Neural cell (in vitro differentiated cells): ENCODE data around the gene FXR1.

Experiments
- EP300 ChIP-seq: fragments of 450-650 bp; conservative IDR thresholded peaks from 2 replicates; pipeline ENCODE4 v1.6.1; 2014; ENCODE audit warnings: antibody characterized with exemption, mild to moderate bottlenecking, moderate library complexity; ENCODE audit not compliant: poor library complexity, severe bottlenecking
- EZH2 ChIP-seq: fragments of 200-600, 300-800 bp; shearing (Covaris generic), sonication (generic); IDR thresholded peaks from 2 replicates; pipeline ENCODE4 v1.6.1; 2014; ENCODE audit warnings: antibody characterized with exemption, low read length, borderline replicate concordance, mild to moderate bottlenecking; ENCODE audit not compliant: insufficient read depth, poor library complexity, severe bottlenecking
- MXI1 ChIP-seq: fragments of 450-650 bp; conservative IDR thresholded peaks from 2 replicates; pipeline ENCODE4 v1.6.1; 2014; ENCODE audit warnings: antibody characterized with exemption, mild to moderate bottlenecking; ENCODE audit not compliant: poor library complexity, severe bottlenecking
- POLR2AphosphoS5 ChIP-seq: IDR thresholded peaks from 2 replicates; pipeline ENCODE4 v1.6.1; 2012
- RAD21 ChIP-seq: fragments of 450-650 bp; conservative IDR thresholded peaks from 2 replicates; pipeline ENCODE4 v1.6.1; 2014; ENCODE audit warnings: antibody characterized with exemption, mild to moderate bottlenecking, moderate library complexity
- REST ChIP-seq: IDR thresholded peaks from 2 replicates; pipeline ENCODE4 v1.6.1; 2012; ENCODE audit warnings: borderline replicate concordance
- SMC3 ChIP-seq: fragments of 450-650 bp; conservative IDR thresholded peaks from 2 replicates; pipeline ENCODE4 v1.6.1; 2014; ENCODE audit warnings: antibody characterized with exemption, mild to moderate bottlenecking, moderate library complexity; ENCODE audit not compliant: poor library complexity
- TAF1 ChIP-seq: IDR thresholded peaks from 2 replicates; pipeline ENCODE4 v1.6.1; 2012; ENCODE audit warnings: low read depth
- TF ChIP-seq, protein P1 (sequence below): fragments of 450-650 bp; IDR thresholded peaks from 2 replicates; pipeline ENCODE4 v1.5.1; 2014; ENCODE audit warnings: antibody characterized with exemption, mild to moderate bottlenecking, moderate library complexity; ENCODE audit not compliant: poor library complexity, severe bottlenecking

DNA sequence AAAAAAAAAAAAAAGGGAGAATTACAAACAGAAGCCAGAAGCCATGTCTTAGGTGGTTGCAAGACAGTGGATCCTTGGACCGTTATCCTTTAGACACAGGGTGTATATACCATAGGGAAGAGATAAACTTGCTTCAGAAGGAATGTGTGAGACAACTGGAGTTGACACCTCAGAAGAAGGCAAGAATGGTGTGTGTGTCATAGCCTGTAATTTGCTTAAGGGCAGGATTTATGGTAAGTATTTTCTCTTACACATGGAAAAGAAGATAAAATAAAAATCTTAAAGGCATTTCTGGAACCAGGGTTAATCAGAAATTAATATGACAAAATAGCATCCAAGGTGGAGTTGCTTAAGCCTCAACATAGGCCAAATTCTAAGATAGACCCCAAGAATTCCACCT is 96.3 kb downstream of the FXR1 start:
- TF ChIP-seq EZH2 (no peak), SMC3 (no peak), RAD21 (no peak), EP300 (no peak), TAF1 (no peak), POLR2AphosphoS5 (no peak), MXI1 (no peak), REST (no peak)
- TF ChIP-seq, protein P1, sequence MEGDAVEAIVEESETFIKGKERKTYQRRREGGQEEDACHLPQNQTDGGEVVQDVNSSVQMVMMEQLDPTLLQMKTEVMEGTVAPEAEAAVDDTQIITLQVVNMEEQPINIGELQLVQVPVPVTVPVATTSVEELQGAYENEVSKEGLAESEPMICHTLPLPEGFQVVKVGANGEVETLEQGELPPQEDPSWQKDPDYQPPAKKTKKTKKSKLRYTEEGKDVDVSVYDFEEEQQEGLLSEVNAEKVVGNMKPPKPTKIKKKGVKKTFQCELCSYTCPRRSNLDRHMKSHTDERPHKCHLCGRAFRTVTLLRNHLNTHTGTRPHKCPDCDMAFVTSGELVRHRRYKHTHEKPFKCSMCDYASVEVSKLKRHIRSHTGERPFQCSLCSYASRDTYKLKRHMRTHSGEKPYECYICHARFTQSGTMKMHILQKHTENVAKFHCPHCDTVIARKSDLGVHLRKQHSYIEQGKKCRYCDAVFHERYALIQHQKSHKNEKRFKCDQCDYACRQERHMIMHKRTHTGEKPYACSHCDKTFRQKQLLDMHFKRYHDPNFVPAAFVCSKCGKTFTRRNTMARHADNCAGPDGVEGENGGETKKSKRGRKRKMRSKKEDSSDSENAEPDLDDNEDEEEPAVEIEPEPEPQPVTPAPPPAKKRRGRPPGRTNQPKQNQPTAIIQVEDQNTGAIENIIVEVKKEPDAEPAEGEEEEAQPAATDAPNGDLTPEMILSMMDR, result no peak
